Measurements from ENCODE around the gene APBA1.

GRCh38 chr9:69572611-69573010 lies 99.6 kb downstream of the APBA1 start:
- TF ChIP-seq, protein P1, sequence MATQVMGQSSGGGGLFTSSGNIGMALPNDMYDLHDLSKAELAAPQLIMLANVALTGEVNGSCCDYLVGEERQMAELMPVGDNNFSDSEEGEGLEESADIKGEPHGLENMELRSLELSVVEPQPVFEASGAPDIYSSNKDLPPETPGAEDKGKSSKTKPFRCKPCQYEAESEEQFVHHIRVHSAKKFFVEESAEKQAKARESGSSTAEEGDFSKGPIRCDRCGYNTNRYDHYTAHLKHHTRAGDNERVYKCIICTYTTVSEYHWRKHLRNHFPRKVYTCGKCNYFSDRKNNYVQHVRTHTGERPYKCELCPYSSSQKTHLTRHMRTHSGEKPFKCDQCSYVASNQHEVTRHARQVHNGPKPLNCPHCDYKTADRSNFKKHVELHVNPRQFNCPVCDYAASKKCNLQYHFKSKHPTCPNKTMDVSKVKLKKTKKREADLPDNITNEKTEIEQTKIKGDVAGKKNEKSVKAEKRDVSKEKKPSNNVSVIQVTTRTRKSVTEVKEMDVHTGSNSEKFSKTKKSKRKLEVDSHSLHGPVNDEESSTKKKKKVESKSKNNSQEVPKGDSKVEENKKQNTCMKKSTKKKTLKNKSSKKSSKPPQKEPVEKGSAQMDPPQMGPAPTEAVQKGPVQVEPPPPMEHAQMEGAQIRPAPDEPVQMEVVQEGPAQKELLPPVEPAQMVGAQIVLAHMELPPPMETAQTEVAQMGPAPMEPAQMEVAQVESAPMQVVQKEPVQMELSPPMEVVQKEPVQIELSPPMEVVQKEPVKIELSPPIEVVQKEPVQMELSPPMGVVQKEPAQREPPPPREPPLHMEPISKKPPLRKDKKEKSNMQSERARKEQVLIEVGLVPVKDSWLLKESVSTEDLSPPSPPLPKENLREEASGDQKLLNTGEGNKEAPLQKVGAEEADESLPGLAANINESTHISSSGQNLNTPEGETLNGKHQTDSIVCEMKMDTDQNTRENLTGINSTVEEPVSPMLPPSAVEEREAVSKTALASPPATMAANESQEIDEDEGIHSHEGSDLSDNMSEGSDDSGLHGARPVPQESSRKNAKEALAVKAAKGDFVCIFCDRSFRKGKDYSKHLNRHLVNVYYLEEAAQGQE (IDR thresholded peaks at IDR 0.05; ENCODE audit: insufficient read depth in 1 of 2, low read depth in 2 of 2, low read length in 2 of 2) = no peak
- TF ChIP-seq POLR2AphosphoS5 (IDR thresholded peaks at IDR 0.05; ENCODE audit: low read depth, low read length) (no peak), SIN3A (IDR thresholded peaks at IDR 0.05; ENCODE audit: borderline replicate concordance, insufficient read depth, low read length) (no peak)

Data from PFSK-1 (cell line).